Measurements from ENCODE around the gene PIP5KL1.

Gene PIP5KL1

GRCh38 chr9:127967151-127967809, 36.7 kb upstream of the PIP5KL1 start:
- Histone ChIP-seq H3K36me3 (ENCODE audit: insufficient read depth) (no peaks in the 10 kb centered on the region), H4K20me1 (ENCODE audit: insufficient read depth) (no peaks in the 10 kb centered on the region), H3K27ac (no peak overlapping the region), H3K79me2 (ENCODE audit: insufficient read depth, low read depth) (peaks cover 31% of the 10 kb centered on the region), H2AFZ (ENCODE audit: low read depth) (no peak overlapping the region), H3K9ac (no peak overlapping the region), H3K4me1 (ENCODE audit: low read depth, poor library complexity, severe bottlenecking) (peaks cover 60% of the 10 kb centered on the region), H3K4me2 (no peak overlapping the region), H3K4me3 (IDR thresholded peaks at IDR 0.05; ENCODE audit: insufficient read depth, low read depth, low read length) (no peak overlapping the region), H3K27me3 (ENCODE audit: insufficient read depth, low read depth) (no peaks in the 10 kb centered on the region)
- no peak for TF ChIP-seq CTCF (conservative IDR thresholded peaks at IDR 0.05; ENCODE audit: low read depth, low read length)

GRCh38 chr9:127966416-127967150, 36.0 kb upstream of the PIP5KL1 start:
- no peak overlapping the region for H3K27ac ChIP-seq
- H4K20me1 ChIP-seq (ENCODE audit: insufficient read depth) = no peaks in the 10 kb centered on the region
- H3K9ac ChIP-seq = no peak overlapping the region
- H3K4me3 ChIP-seq (IDR thresholded peaks at IDR 0.05; ENCODE audit: insufficient read depth, low read depth, low read length) = no peak overlapping the region
- peaks cover 53% of the 10 kb centered on the region for H3K4me1 ChIP-seq (ENCODE audit: low read depth, poor library complexity, severe bottlenecking)
- no peaks in the 10 kb centered on the region for H3K36me3 ChIP-seq (ENCODE audit: insufficient read depth)
- peaks cover 27% of the 10 kb centered on the region for H3K79me2 ChIP-seq (ENCODE audit: insufficient read depth, low read depth)
- TF ChIP-seq CTCF (conservative IDR thresholded peaks at IDR 0.05; ENCODE audit: low read depth, low read length) = no peak
- no peaks in the 10 kb centered on the region for H3K27me3 ChIP-seq (ENCODE audit: insufficient read depth, low read depth)
- no peak overlapping the region for H3K4me2 ChIP-seq
- no peak overlapping the region for H2AFZ ChIP-seq (ENCODE audit: low read depth)

GRCh38 chr9:127965953-127966352, 35.4 kb upstream of the PIP5KL1 start:
- no peak overlapping the region for H3K9ac ChIP-seq
- no peak overlapping the region for H2AFZ ChIP-seq (ENCODE audit: low read depth)
- no peak overlapping the region for H3K27ac ChIP-seq
- no peak overlapping the region for H3K4me2 ChIP-seq
- H3K36me3 ChIP-seq (ENCODE audit: insufficient read depth) = no peaks in the 10 kb centered on the region
- H3K27me3 ChIP-seq (ENCODE audit: insufficient read depth, low read depth) = no peaks in the 10 kb centered on the region
- H3K4me3 ChIP-seq (IDR thresholded peaks at IDR 0.05; ENCODE audit: insufficient read depth, low read depth, low read length) = no peak overlapping the region
- no peaks in the 10 kb centered on the region for H4K20me1 ChIP-seq (ENCODE audit: insufficient read depth)
- H3K4me1 ChIP-seq (ENCODE audit: low read depth, poor library complexity, severe bottlenecking) = peaks cover 46% of the 10 kb centered on the region
- no peak for TF ChIP-seq CTCF (conservative IDR thresholded peaks at IDR 0.05; ENCODE audit: low read depth, low read length)
- H3K79me2 ChIP-seq (ENCODE audit: insufficient read depth, low read depth) = peaks cover 32% of the 10 kb centered on the region

GRCh38 chr9:127963359-127964064, 32.9 kb upstream of the PIP5KL1 start:
- Histone ChIP-seq H3K79me2 (ENCODE audit: insufficient read depth, low read depth) (peaks cover 22% of the 10 kb centered on the region), H3K27ac (no peak overlapping the region), H2AFZ (ENCODE audit: low read depth) (no peak overlapping the region), H3K36me3 (ENCODE audit: insufficient read depth) (no peaks in the 10 kb centered on the region), H3K4me1 (ENCODE audit: low read depth, poor library complexity, severe bottlenecking) (peaks cover 28% of the 10 kb centered on the region), H3K4me2 (no peak overlapping the region), H3K4me3 (IDR thresholded peaks at IDR 0.05; ENCODE audit: insufficient read depth, low read depth, low read length) (no peak overlapping the region), H3K9ac (no peak overlapping the region), H4K20me1 (ENCODE audit: insufficient read depth) (no peaks in the 10 kb centered on the region), H3K27me3 (ENCODE audit: insufficient read depth, low read depth) (no peaks in the 10 kb centered on the region)
- TF ChIP-seq CTCF (conservative IDR thresholded peaks at IDR 0.05; ENCODE audit: low read depth, low read length) = no peak
